Stimulated activated CD8-positive, alpha-beta memory T cell treated with anti-CD3 and anti-CD28 coated beads, Interleukin-2, amount 100 ng/mL, for 1 hour (primary cell): Measurements from ENCODE around the gene LDHAL6B.

ENCODE experiments used
- DNase-seq, 2 donors: peaks; one replicate each; pipeline ENCODE4 v3.0.0-alpha.2; 2020; ENCODE audit warnings: low read depth in 2 of 2

Gene LDHAL6B

GRCh38 chr15:59218710-59219109, 12.1 kb downstream of the LDHAL6B start:
- DNase-seq = no peak

GRCh38 chr15:59221511-59222505, 15.2 kb downstream of the LDHAL6B start:
- no peak for DNase-seq

GRCh38 chr15:59222906-59223550, 16.4 kb downstream of the LDHAL6B start:
- no peak for DNase-seq

GRCh38 chr15:59223736-59224135, 17.1 kb downstream of the LDHAL6B start:
- no peak for DNase-seq

- no peak for DNase-seq
Measured at GRCh38 chr15:59224474-59224873, 17.8 kb downstream of the LDHAL6B start.

- no peak for DNase-seq
Measured at GRCh38 chr15:59227021-59227420, 20.4 kb downstream of the LDHAL6B start.

GRCh38 chr15:59229015-59229414, 22.4 kb downstream of the LDHAL6B start:
- no peak for DNase-seq

GRCh38 chr15:59229453-59229852, 22.8 kb downstream of the LDHAL6B start:
- no peak for DNase-seq

- no peak for DNase-seq
Measured at GRCh38 chr15:59230531-59231055, 23.9 kb downstream of the LDHAL6B start.

- no peak for DNase-seq
Measured at GRCh38 chr15:59232476-59232875, 25.8 kb downstream of the LDHAL6B start.

- DNase-seq = no peak
Measured at GRCh38 chr15:59236394-59236793, 29.8 kb downstream of the LDHAL6B start.

GRCh38 chr15:59237119-59237855, 30.6 kb downstream of the LDHAL6B start:
- no peak for DNase-seq

GRCh38 chr15:59237924-59238331, 31.3 kb downstream of the LDHAL6B start:
- no peak for DNase-seq

GRCh38 chr15:59240036-59240435, 33.4 kb downstream of the LDHAL6B start:
- DNase-seq = no peak

- no peak for DNase-seq
Measured at GRCh38 chr15:59242649-59243048, 36.0 kb downstream of the LDHAL6B start.

GRCh38 chr15:59243622-59244021, 37.0 kb downstream of the LDHAL6B start:
- DNase-seq = no peak

- no peak for DNase-seq
Measured at GRCh38 chr15:59244337-59244736, 37.7 kb downstream of the LDHAL6B start.

- DNase-seq = no peak
Measured at GRCh38 chr15:59245559-59245958, 38.9 kb downstream of the LDHAL6B start.

- DNase-seq = peak; percentile 4 to 24
Measured at GRCh38 chr15:59247364-59247763, 40.7 kb downstream of the LDHAL6B start.

GRCh38 chr15:59249816-59250215, 43.2 kb downstream of the LDHAL6B start:
- DNase-seq = no peak

- DNase-seq = no peak
Measured at GRCh38 chr15:59250249-59250648, 43.6 kb downstream of the LDHAL6B start.
